OCI-LY1 (cell line): ENCODE results near the gene ADGRV1.

ENCODE experiments used
- CTCF ChIP-seq: fragments of 200-600 bp; sonication (generic), shearing (Covaris generic); IDR thresholded peaks from 2 replicates; pipeline ENCODE4 v1.5.1; 2017; ENCODE audit warnings: mild to moderate bottlenecking, antibody characterized with exemption, low read length, moderate library complexity, mixed read lengths
- EZH2 ChIP-seq: fragments of 200-600 bp; sonication (generic), shearing (Covaris generic); IDR thresholded peaks from 2 replicates; pipeline ENCODE4 v1.8.0; 2017; ENCODE audit warnings: borderline replicate concordance, mixed run types, mild to moderate bottlenecking, antibody characterized with exemption, low read length, moderate library complexity, mixed read lengths

DNA sequence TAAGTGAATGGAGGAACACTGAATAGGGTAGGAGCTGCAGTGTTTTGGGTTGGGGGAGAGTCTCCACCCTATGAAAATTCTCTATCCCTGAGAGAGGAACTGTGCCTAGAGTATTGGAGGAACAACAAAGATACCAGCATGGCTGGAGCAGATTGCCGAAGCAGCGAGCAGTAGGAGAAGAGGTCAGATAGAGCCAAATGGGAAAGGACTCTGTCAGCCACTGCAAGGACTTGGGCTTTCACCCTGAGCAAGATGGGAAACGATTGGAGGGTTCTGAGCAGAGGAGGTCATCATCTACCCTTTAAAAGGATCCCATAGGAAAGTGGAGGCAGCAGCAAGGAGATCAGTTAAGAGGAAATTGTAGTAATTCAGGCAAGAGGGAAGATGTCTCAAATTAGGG, 24.8 kb upstream of the ADGRV1 start:
- TF ChIP-seq CTCF (no peak), EZH2 (no peak)
